Hepatocyte (in vitro differentiated cells): ENCODE data around the gene CRHR1. TPM values are rescaled to one million over a fixed set of nuclear protein-coding genes. Genes with fewer than 3 reads are reported as not detected.

Experiments used
- DNase-seq: peaks from one replicate; pipeline ENCODE4 v3.0.0-alpha.2; 2016; ENCODE audit warnings: low spot score
- H2AFZ ChIP-seq: fragments of 200-600 bp; sonication (generic); 2 replicates; pipeline ENCODE4 v1.6.0; 2016; ENCODE audit warnings: antibody characterized with exemption, mild to moderate bottlenecking
- H3K27ac ChIP-seq: fragments of 200-600 bp; sonication (generic); 2 replicates; pipeline ENCODE4 v1.5.1; 2016; ENCODE audit warnings: mild to moderate bottlenecking
- H3K27me3 ChIP-seq: fragments of 200-600 bp; sonication (generic); 2 replicates; pipeline ENCODE4 v1.6.1; 2016
- H3K36me3 ChIP-seq: fragments of 200-600 bp; sonication (generic); replicated peaks from 2 replicates; pipeline ENCODE4 v1.5.1; 2016; ENCODE audit warnings: low read depth; ENCODE audit not compliant: insufficient read depth
- H3K4me1 ChIP-seq: fragments of 200-600 bp; sonication (generic); 2 replicates; pipeline ENCODE4 v1.5.1; 2016; ENCODE audit warnings: mild to moderate bottlenecking, moderate library complexity; ENCODE audit not compliant: insufficient read depth
- H3K4me2 ChIP-seq: fragments of 200-600 bp; sonication (generic); 2 replicates; pipeline ENCODE4 v1.6.0; 2016
- H3K4me3 ChIP-seq: fragments of 200-600 bp; sonication (generic); 2 replicates; pipeline ENCODE4 v1.5.1; 2016; ENCODE audit warnings: mild to moderate bottlenecking
- H3K79me2 ChIP-seq: fragments of 200-600 bp; sonication (generic); 2 replicates; pipeline ENCODE4 v1.6.0; 2017; ENCODE audit warnings: mild to moderate bottlenecking
- H3K9me2 ChIP-seq: fragments of 200-600 bp; sonication (generic); replicated peaks from 2 replicates; pipeline ENCODE4 v1.6.0; 2017; ENCODE audit warnings: mild to moderate bottlenecking; ENCODE audit not compliant: insufficient read depth
- H3K9me3 ChIP-seq: fragments of 200-600 bp; sonication (generic); 2 replicates; pipeline ENCODE4 v1.5.1; 2016; ENCODE audit warnings: low read depth, mild to moderate bottlenecking
- H4K20me1 ChIP-seq: fragments of 200-600 bp; sonication (generic); 2 replicates; pipeline ENCODE4 v1.6.0; 2016; ENCODE audit warnings: mild to moderate bottlenecking; ENCODE audit not compliant: insufficient read depth, poor library complexity, severe bottlenecking
- CTCF ChIP-seq: fragments of 200-600 bp; sonication (generic); IDR thresholded peaks from 2 replicates; pipeline ENCODE4 v1.5.1; 2016; ENCODE audit warnings: antibody characterized with exemption, mild to moderate bottlenecking; ENCODE audit not compliant: poor library complexity
- EZH2 ChIP-seq: fragments of 200-600 bp; sonication (generic); IDR thresholded peaks from 2 replicates; pipeline ENCODE4 v1.6.1; 2016; ENCODE audit warnings: antibody characterized with exemption, mild to moderate bottlenecking, borderline replicate concordance
- EZH2phosphoT487 ChIP-seq: fragments of 200-600 bp; sonication (generic); IDR thresholded peaks from one replicate; pipeline ENCODE4 v1.6.1; 2018; ENCODE audit warnings: antibody characterized with exemption, mild to moderate bottlenecking, low read depth, moderate library complexity; ENCODE audit not compliant: unreplicated experiment, severe bottlenecking
- WGBS: methylation state at CpG from one replicate; pipeline ENCODE4 v1.1.6; 2016; ENCODE audit warnings: low lambda C conversion rate; ENCODE audit errors: missing lambda C conversion rate; 5-methylcytosine and 5-hydroxymethylcytosine counted together
- polyA plus RNA-seq: library from polyadenylated mRNA; unstranded; fragments of >200 nt; fragmentation: Nextera tagmentation; extraction: Ambion mirVana; gene quantifications from 2 replicates; pipeline ENCODE4 v1.2.1, GENCODE V29; 2016
- total RNA-seq: library from RNA; depleted of rRNA; stranded (reverse); fragments of >200 nt; gene quantifications from 2 replicates; pipeline ENCODE4 v1.2.3, GENCODE V29; 2014

CRHR1 gene
- total and polyA plus RNA-seq, 2 experiments from 2014 or later = not detected

- WGBS = 83% methylated on average over 4 of the region's 4 CpGs
- no peaks in the 10 kb centered on the region for H3K9me3 ChIP-seq
- H2AFZ ChIP-seq = no peak overlapping the region
- no peaks in the 10 kb centered on the region for H3K9me2 ChIP-seq
- H3K4me3 ChIP-seq = no peak overlapping the region
- no peaks in the 10 kb centered on the region for H3K79me2 ChIP-seq
- DNase-seq = no peak
- H3K27ac ChIP-seq = no peak overlapping the region
- H3K27me3 ChIP-seq = peaks cover 6% of the 10 kb centered on the region
- no peak overlapping the region for H3K4me2 ChIP-seq
- no peaks in the 10 kb centered on the region for H3K36me3 ChIP-seq
- no peak for TF ChIP-seq CTCF
- TF ChIP-seq EZH2 = no peak
- TF ChIP-seq EZH2phosphoT487 = no peak
- no peaks in the 10 kb centered on the region for H4K20me1 ChIP-seq
- no peaks in the 10 kb centered on the region for H3K4me1 ChIP-seq
Measured at GRCh38 chr17:45850011-45850410, 65.9 kb downstream of the CRHR1 start.

DNA sequence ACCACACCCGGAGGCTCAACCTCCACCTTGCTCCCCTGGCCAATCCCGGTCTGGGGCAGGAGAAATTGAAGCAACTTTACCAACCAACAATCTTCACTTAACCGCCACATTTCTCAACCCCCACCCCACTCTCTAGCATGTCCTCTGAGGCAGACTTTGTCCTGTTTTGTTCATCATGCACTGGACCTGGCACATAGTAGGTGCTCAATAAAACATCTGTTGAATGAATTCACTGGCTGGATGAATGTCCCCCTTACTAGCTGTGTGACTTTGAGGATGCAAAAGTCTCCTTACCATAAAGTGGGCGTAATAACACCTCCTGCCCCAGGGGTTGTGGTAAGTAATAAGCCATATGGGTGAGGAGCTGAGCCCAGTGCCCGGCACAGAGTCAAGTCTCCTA is 66.3 kb downstream of the CRHR1 start:
- no peaks in the 10 kb centered on the region for H3K9me3 ChIP-seq
- H3K4me1 ChIP-seq = no peaks in the 10 kb centered on the region
- H2AFZ ChIP-seq = no peak overlapping the region
- H3K36me3 ChIP-seq = no peaks in the 10 kb centered on the region
- no peaks in the 10 kb centered on the region for H3K9me2 ChIP-seq
- H3K4me3 ChIP-seq = no peak overlapping the region
- no peak overlapping the region for H3K27ac ChIP-seq
- no peak for DNase-seq
- H4K20me1 ChIP-seq = no peaks in the 10 kb centered on the region
- H3K4me2 ChIP-seq = no peak overlapping the region
- no peaks in the 10 kb centered on the region for H3K79me2 ChIP-seq
- peaks cover 6% of the 10 kb centered on the region for H3K27me3 ChIP-seq
- no peak for TF ChIP-seq CTCF
- WGBS = 93% methylated on average over 5 of the region's 5 CpGs

DNA sequence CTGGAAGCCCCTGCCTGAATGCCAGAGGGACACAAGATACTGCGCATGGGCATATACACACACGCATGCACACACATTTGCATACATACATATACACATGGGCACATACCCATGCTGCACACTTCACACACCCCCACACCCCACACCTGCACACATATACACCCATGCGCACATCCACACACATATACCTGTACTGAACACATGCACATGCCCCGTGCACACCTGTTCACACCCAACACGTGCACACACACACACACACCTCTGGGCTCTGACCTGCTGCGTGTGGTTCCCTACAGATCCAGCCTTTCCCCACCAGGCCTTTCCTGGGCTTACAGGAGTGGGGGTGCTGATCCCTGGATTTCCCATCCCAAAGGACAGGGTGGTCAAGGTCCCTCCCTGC is 66.9 kb downstream of the CRHR1 start:
- no peak overlapping the region for H2AFZ ChIP-seq
- peaks cover 6% of the 10 kb centered on the region for H3K27me3 ChIP-seq
- no peak overlapping the region for H3K4me2 ChIP-seq
- H3K36me3 ChIP-seq = no peaks in the 10 kb centered on the region
- H3K9me3 ChIP-seq = no peaks in the 10 kb centered on the region
- TF ChIP-seq EZH2phosphoT487 (no peak), CTCF (no peak), EZH2 (no peak)
- H3K4me1 ChIP-seq = no peaks in the 10 kb centered on the region
- H3K9me2 ChIP-seq = no peaks in the 10 kb centered on the region
- DNase-seq = no peak
- no peak overlapping the region for H3K4me3 ChIP-seq
- H3K79me2 ChIP-seq = no peaks in the 10 kb centered on the region
- H3K27ac ChIP-seq = no peak overlapping the region
- no peaks in the 10 kb centered on the region for H4K20me1 ChIP-seq
- WGBS = 86% methylated on average over 6 of the region's 6 CpGs

DNA sequence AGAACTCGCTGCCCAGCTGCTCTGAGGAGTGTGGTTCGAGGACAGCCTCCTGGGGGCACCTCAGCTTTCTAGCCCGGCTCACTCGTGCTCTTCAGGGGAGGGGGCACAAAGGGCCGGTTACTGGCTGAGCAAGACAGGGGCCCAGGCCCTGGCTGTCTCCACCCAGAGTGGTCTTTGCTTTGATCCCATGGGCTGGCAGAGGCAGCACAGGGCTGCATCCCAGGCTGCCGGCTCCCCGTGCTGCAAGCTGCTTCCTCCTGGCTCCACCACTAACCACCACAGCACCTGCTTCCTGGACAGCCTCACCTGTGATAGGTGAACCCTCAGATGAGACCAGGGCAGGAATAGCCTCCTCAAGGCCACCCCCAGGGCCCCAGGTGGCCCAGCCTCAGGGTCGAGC is 67.3 kb downstream of the CRHR1 start:
- no peaks in the 10 kb centered on the region for H3K4me1 ChIP-seq
- H2AFZ ChIP-seq = no peak overlapping the region
- H4K20me1 ChIP-seq = no peaks in the 10 kb centered on the region
- no peaks in the 10 kb centered on the region for H3K9me3 ChIP-seq
- TF ChIP-seq EZH2 = no peak
- TF ChIP-seq EZH2phosphoT487 = no peak
- no peak for TF ChIP-seq CTCF
- no peaks in the 10 kb centered on the region for H3K79me2 ChIP-seq
- no peak overlapping the region for H3K4me2 ChIP-seq
- H3K27me3 ChIP-seq = peaks cover 6% of the 10 kb centered on the region
- no peak overlapping the region for H3K4me3 ChIP-seq
- DNase-seq = no peak
- H3K27ac ChIP-seq = no peak overlapping the region
- WGBS = 72% methylated on average over 7 of the region's 8 CpGs
- no peaks in the 10 kb centered on the region for H3K9me2 ChIP-seq
- no peaks in the 10 kb centered on the region for H3K36me3 ChIP-seq
